Astrocyte (in vitro differentiated cells and primary cell): ENCODE measurements around the gene ENPP4.

Source experiments
- CTCF ChIP-seq: IDR thresholded peaks from 2 replicates; pipeline ENCODE4 v1.5.1; 2011; ENCODE audit warnings: low read depth, mild to moderate bottlenecking, inconsistent platforms, low read length, moderate library complexity; ENCODE audit not compliant: insufficient read depth
- EZH2 ChIP-seq: IDR thresholded peaks from 2 replicates; pipeline ENCODE4 v1.6.1; 2012; ENCODE audit warnings: mild to moderate bottlenecking, low read length, inconsistent platforms; ENCODE audit not compliant: insufficient read depth

GRCh38 chr6:46091080-46091478 is 38.7 kb upstream of the ENPP4 start:
- TF ChIP-seq EZH2, result no peak
- no peak for TF ChIP-seq CTCF
